ENCODE data around the gene SHD.
"Not testable (repeated sequence)": the region's sequence is repeated elsewhere in the genome, so short reads cannot be mapped to it uniquely, and the experiment has no call there.

Gene SHD, protein sequence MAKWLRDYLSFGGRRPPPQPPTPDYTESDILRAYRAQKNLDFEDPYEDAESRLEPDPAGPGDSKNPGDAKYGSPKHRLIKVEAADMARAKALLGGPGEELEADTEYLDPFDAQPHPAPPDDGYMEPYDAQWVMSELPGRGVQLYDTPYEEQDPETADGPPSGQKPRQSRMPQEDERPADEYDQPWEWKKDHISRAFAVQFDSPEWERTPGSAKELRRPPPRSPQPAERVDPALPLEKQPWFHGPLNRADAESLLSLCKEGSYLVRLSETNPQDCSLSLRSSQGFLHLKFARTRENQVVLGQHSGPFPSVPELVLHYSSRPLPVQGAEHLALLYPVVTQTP

DNA sequence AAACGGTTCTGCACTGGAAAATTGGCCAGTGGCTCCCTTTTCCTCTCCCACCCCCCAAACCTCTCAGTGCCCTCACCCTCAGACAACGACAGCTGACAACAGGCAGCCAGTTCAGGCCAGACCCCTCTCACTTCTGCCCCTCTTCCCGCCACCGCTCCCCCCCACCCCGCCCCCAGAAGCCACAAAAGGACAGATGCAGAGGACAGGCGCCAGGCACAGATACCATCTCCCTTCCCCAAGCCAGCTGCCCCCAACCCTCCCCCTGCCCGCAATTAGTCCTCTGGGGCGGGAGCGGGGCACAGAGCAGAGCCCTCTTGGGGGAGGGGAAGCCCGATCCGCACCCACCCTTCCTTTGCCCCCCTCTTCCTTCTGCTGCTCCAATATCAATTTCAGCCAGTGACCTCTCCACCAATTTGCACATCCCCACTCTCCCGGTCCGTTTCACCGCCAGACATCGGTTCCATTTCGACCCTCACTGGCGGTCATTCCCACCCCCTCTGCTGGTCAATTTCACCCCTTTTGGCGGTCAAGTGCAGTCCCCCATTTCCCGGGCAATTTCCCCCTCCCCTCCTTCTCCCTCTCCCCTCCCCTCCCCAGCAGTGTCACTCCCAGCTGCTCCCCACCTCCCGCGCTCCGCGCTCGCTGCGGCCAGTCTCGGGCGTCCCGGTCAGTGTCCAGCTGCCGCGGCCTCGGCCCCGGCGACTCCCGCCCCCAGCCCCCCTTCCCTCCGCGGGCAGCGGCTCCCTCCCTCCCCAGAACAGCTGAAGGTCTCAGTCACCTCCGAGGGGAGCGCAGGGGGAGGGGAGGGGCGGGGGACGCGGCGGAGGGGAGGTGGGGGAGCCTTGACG is at the start of gene SHD:
Gene SHD (plus strand): TSS at position 848 of the 848 bp plus-strand sequence. CDS start 798 bp downstream, outside the sequence.
- peak; percentile 67 for DNase-seq

DNA sequence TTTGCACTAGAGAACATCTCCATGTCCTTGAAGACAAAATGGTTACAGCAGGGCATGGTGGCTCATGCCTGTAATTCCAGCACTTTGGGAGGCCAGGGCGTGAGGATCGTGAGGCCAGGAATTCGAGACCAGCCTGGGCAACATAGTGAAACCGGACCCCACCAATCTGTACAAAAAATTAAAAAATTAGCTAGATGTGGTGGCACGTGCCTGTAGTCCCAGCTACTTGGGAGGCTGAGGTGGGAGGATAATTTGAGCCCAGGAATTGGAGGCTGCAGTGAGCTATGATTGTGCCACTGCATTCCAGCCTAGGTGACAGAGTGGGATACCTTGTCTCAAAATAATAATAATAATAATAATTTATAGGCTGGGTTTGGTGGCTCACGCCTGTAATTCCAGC is 48.8 kb upstream of the SHD start:
- DNase-seq = not testable (repeated sequence)

DNA sequence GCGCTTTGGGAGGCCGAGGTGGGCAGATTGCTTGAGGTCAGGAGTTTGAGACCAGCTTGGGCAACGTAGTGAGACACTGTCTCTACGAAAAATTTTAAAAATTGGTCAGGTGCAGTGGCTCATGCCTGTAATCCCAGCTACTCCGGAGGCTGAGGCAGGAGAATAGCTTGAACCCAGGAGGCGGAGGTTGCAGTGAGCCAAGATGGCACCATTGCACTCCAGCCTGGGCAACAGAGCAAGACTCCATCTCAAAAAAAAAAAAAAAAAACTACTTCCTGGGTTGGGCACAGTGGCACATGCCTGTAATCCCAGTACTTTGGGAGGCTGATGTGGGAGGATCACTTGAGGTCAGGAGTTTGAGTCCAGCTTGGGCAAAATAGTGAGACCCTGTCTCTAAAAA is 47.5 kb upstream of the SHD start:
- not testable (repeated sequence) for DNase-seq

- DNase-seq = not testable (repeated sequence)
Observed at GRCh38 chr19:4232139-4232538, 46.9 kb upstream of the SHD start.

DNA sequence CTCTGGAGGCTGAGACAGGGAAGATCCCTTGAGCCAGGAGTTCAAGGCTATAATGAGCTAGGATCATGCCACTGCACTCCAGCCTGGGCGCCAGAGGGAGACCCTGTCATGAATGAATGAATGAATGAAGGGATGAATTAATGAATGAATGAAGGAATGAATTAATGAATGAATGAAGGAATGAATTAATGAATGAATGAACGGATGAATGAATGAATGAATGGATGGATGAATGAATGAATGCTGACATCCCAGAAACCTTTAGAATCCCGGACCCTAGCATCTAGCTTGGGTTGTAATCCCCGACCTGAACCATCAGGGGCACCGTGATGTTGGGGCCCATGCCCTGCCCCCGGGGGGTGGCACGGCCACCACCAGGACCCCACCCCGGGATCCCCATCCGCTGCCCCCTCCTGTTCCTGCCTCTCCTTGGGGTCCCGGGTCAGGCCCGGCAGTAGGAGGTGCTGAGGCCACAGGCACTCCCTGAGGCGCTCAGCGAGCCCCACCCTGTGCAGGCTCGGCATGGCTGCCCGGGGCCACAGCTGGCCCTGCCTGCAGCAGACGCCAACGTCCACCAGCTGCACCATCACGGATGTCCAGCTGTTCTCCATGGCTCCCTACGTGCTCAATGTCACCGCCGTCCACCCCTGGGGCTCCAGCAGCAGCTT is 46.3 kb upstream of the SHD start:
- DNase-seq = no peak

DNA sequence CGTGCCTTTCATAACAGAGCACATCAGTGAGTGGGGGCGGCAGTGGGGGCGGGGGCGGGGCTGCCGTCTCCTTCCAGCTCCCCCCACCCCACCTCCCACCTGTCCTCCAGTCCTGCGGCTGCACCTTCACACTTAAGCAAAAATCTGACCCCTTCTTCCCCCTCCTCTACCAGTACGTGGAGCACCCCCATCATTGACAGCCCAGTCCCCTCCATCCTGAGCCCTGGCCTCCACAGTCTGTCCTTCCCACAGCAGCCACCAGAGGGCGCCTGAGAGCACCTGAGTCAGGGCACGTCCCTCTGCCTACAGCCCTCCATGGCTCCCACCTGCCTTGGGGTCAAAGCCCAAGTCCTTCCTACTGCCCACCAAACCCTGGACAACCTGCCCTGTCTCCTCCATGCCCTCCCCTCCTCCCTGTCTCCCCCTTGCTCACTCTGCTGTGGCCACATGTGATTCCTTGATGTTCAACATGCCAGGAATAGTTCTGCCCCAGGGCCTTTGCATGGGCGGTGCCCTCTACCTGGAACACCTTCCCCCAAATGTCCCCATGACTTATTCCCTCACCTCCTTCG is 45.7 kb upstream of the SHD start:
- no peak for DNase-seq

DNA sequence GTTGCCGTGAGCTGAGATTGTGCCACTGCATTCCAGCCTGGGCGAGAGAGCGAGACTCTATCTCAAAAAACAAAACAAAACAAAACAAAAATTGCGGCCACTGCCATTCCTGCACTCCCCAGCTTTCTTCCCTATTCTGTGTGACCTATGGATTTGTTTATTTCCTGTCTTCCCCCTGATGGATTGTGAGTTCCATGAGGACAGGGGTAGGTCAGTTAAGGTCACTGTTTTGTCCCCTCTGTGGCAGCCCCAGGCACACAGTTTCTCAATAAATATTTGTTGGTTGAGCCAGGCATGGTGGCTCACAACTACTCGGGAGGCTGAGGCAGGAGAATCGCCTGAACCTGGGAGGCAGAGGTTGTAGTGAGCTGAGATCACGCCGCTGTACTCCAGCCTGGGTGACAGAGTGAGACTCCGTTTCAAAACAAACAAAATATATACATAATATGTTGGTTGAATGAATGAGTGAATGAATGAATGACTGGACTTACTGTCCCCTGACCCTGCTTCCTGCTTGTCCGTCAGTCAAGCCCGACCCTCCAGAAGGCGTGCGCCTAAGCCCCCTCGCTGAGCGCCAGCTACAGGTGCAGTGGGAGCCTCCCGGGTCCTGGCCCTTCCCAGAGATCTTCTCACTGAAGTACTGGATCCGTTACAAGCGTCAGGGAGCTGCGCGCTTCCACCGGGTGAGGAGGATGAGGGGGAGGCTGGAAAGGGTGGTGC is 44.8 kb upstream of the SHD start:
- no peak for DNase-seq

DNA sequence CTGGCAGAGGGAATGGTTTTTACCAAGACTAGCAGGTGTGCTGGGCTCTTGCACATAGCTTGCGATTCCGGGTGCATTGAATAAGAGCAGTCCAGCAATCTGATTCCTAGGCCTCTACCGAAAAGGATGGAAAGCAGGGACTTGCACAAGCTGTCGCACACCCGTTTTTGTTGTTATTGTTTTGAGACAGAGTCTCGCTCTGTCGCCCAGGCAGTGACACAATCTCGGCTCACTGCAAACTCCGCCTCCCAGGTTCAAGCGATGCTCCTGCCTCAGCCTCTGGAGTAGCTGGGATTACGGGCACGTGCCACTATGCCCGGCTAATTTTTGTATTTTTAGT is 44.2 kb upstream of the SHD start:
- DNase-seq = no peak

GRCh38 chr19:4237510-4237909 is 41.6 kb upstream of the SHD start:
- not testable (repeated sequence) for DNase-seq

- no peak for DNase-seq
Observed at GRCh38 chr19:4238831-4239230, 40.2 kb upstream of the SHD start.

DNA sequence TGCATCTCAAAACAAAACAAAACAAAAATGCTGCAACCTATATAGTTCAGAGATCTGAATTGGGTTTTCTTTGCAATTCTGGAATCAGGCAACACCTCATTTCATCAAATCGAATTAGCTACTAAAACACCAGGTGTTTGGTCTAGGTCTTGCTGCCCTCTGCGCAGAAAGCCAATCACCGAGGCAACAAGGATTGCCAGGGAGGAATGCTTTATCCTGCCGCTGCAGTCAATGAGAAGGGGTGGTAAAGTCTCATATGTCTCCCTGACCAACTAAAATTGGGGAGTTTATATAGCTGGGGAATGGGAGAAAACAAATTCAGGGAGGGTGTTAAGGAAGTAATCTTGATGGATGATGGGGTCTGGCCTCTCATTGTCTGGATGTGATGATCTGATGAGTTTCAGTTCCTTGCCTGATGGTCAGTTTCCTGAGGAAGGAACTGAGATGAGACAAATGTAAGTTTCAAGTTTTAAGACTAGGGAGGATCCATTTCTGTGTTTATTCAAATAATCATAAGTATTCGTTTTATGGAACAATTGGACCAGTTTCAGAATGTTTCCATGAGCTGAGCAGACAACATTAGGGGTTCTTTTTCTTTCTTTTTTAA is 37.1 kb upstream of the SHD start:
- no peak for DNase-seq

DNA sequence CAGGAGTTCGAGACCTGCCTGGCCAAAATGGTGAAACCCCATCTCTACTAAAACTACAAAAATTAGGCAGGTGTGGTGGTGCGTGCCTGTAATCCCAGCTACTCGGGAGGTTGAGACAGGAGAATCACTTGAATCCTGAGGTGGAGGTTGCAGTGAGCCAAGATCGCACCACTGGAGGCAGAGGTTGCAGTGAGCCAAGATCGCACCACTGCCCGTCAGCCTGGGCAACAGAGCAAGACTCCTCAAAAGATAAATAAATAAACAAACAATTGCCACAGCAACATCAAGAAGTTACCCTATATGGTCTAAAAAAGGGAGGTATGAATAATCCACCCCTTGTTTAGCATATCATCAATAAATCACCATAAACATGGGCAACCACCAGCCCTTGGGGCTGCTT is 33.1 kb upstream of the SHD start:
- not testable (repeated sequence) for DNase-seq

DNA sequence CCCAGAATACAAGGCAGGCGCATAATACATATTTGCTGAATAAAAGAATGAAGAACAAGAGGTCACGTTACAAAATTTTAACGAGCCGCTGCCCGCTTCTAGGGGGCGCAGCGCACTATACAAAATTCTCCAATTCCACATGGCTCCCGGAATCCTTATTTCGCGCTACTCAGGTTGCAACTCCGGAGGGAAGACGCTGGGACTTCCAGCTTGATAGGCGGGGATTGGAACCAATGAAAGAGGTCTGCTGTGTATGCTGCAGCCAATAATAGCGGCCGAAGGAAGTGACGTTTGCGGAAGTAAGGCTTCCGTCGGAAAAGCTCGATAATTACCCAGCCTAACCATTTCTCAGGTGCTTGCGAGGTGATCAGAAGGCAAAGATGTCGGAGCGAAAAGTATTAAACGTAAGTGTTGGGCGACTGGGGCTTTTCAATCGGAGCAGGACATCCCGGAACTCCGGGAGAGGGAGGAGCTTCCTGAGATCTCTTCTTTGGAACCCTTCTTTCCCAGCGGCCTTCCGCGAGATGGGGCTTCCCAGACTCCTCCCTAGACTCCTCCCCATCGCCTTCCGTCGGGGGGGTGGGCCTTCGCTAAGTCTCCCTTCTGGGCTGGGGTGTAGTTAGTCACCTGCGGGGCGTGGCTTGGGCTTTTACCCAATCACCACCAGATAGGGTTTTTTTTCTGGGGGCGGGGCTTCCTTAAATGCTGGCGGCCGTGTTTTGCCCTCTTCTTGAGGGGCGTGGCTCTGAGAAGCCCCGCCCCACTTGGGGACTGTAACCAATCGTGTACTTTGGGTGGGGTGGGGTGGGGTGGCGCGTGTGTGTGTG is 32.1 kb upstream of the SHD start, which contains the start of gene YJU2:
Gene YJU2 (plus strand): TSS at position 314 of the 827 bp plus-strand sequence. CDS start 67 bp downstream, at position 381.
- peak; percentile 97 for DNase-seq

DNA sequence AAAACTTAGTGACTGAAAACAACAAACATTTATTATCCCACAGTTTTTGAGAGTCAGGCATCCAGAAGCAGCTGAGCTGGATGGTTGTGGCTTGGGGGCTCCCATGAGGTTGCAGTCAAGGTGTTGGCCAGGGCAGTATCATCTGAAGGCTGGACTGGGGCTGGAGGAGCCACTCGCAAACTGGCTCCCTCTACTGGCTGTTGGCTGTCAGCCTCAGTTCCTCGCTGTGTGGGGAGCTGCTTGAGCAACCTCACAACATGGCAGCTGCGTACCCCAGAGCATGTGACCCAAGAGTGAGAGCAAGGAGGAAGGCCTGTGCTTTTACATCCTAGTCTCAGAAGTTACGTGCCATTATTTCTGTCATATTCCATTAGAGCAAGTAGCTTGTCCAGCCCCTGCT is 22.5 kb upstream of the SHD start:
- no peak for DNase-seq

GRCh38 chr19:4257025-4257424 is 22.0 kb upstream of the SHD start:
- no peak for DNase-seq

DNA sequence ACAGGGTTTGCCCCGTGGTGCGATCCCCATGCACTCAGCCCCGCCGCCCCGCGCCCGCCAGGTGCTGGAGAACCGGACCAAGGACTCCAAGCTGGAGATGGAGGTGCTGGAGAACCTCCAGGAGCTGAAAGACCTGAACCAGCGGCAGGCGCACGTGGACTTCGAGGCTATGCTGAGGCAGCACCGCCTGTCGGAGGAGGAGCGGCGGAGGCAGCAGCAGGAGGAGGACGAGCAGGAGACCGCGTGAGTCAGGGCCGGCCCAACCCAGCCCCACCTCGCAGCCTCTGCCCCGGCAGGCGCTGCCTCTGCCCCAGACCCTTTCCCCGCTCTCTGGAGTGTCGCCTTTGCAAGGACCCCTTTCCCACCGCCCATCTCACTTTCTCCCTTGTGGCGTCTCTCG is 20.9 kb upstream of the SHD start:
- DNase-seq = no peak

DNA sequence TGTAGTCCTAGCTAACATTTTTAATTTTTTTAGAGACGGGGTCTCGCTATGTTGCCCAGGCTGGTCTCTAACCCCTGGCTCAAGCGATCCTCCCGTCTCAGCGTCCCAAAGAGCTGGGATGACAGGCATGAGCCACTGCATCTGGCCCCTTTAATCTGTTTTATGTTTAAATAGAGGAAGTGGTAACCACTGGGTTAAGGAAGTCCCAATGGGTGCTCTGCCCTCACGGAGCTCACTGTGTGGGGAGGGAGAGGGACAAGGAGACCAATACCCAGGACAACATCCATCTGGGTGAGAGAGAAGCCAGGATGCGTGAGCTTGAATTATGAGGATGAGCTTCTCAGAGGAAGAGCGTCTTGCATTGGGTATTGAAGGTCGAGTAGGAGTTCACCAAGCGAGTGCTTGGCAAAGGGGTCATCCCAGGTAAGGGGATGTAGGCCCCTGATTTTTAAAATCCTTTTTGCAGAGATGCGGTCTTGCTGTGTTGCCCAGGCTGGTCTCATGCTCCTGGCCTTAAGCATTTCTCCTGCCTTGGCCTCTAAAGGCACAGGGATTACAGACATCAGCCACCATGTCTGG is 18.4 kb upstream of the SHD start:
- no peak for DNase-seq

GRCh38 chr19:4264812-4265211 is 14.3 kb upstream of the SHD start:
- no peak for DNase-seq

DNA sequence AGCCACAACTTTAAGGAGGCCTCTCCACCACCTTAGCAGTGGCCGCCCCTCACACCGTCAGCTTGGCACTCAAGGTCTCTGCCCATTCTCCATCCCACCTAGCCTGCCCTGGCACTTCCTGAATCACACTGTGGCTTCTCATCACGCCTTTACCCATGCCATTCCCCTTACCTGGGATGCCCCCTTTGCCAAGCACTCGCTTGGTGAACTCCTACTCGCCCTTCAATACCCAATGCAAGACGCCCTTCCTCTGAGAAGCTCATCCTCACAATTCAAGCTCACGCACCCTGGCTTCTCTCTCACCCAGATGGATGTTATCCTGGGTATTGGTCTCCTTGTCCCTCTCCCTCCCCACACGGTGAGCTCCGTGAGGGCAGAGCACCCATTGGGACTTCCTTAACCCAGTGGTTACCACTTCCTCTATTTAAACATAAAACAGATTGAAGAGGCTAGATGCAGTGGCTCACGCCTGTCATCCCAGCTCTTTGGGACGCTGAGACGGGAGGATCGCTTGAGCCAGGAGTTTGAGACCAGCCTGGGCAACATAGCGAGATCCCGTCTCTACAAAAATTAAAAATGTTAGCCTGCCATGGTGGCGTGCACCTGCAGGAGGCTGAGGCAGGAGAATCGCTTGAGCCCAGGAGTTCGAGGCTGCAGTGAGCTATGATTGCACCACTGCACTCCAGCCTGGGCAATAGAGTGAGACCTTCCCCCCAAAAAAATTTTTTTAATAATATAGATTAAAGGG is 12.6 kb upstream of the SHD start:
- DNase-seq = no peak
